MG63 (cell line): ENCODE measurements around the gene TMEM80. TPM values are rescaled to one million over a fixed set of nuclear protein-coding genes. Genes with fewer than 3 reads are reported as not detected.
A peak's percentile ranks its signal among the peaks of the same experiment; 100 is the strongest.
"Not testable (repeated sequence)": the region's sequence is repeated elsewhere in the genome, so short reads cannot be mapped to it uniquely, and the experiment has no call there.

Experiments used
- DNase-seq: peaks from one replicate; pipeline ENCODE4 v3.0.0-alpha.2; 2020
- H3K27me3 ChIP-seq: fragments of 250-450 bp; sonication (Bioruptor Pico); 2 replicates; pipeline ENCODE4 v1.5.1; 2020; ENCODE audit warnings: mild to moderate bottlenecking, moderate library complexity
- H3K36me3 ChIP-seq: fragments of 250-450 bp; sonication (Bioruptor Pico); 2 replicates; pipeline ENCODE4 v1.5.1; 2020; ENCODE audit warnings: mild to moderate bottlenecking, moderate library complexity
- H3K4me3 ChIP-seq: fragments of 250-450 bp; sonication (Bioruptor Pico); 2 replicates; pipeline ENCODE4 v1.5.1; 2020; ENCODE audit warnings: mild to moderate bottlenecking, moderate library complexity
- H3K9me3 ChIP-seq: fragments of 250-450 bp; sonication (Bioruptor Pico); 2 replicates; pipeline ENCODE4 v1.5.1; 2020; ENCODE audit warnings: mild to moderate bottlenecking, moderate library complexity
- total RNA-seq: library from RNA; depleted of rRNA; stranded (reverse); fragments of >200 nt; shearing (Covaris generic); gene quantifications from 2 replicates; pipeline ENCODE4 v1.2.3, GENCODE V29; 2014; ENCODE audit warnings: low replicate concordance; rRNA removed

Gene TMEM80
- 32.4 and 98.7 TPM in 2 replicates for total RNA-seq

GRCh38 chr11:695538-696248 lies at the start of gene TMEM80:
TSS of gene TMEM80 (plus strand) at chr11:695816. CDS start at chr11:695828, 12 bp downstream.
- DNase-seq, result peak; percentile 97

GRCh38 chr11:646214-646613 lies 49.4 kb upstream of the TMEM80 start:
- Histone ChIP-seq H3K4me3 (no peak overlapping the region), H3K36me3 (peaks cover 60% of the 10 kb centered on the region), H3K27me3 (no peaks in the 10 kb centered on the region), H3K9me3 (no peaks in the 10 kb centered on the region)
- no peak for DNase-seq

More at GRCh38 chr11:695538-696248, at the start of gene TMEM80:
- peaks cover 31% of the 10 kb centered on the region for H3K36me3 ChIP-seq
- H3K27me3 ChIP-seq, result no peaks in the 10 kb centered on the region
- H3K4me3 ChIP-seq, result peak within 1 kb of the TSS; percentile 85
- no peaks in the 10 kb centered on the region for H3K9me3 ChIP-seq

- H3K27me3 ChIP-seq, DNase-seq, H3K9me3 ChIP-seq, H3K4me3 ChIP-seq: not testable (repeated sequence)
- peaks cover 54% of the 10 kb centered on the region for H3K36me3 ChIP-seq
Observed at GRCh38 chr11:647672-648158, 47.9 kb upstream of the TMEM80 start.

GRCh38 chr11:650482-650881 lies 45.1 kb upstream of the TMEM80 start:
- H3K27me3 ChIP-seq, result no peaks in the 10 kb centered on the region
- peaks cover 48% of the 10 kb centered on the region for H3K36me3 ChIP-seq
- H3K9me3 ChIP-seq, result no peaks in the 10 kb centered on the region
- no peak overlapping the region for H3K4me3 ChIP-seq
- peak; percentile 64 for DNase-seq

- not testable (repeated sequence) for DNase-seq, H3K4me3 ChIP-seq, H3K9me3 ChIP-seq, H3K27me3 ChIP-seq
- H3K36me3 ChIP-seq, result peaks cover 46% of the 10 kb centered on the region
Observed at GRCh38 chr11:653136-653535, 42.5 kb upstream of the TMEM80 start.

- Histone ChIP-seq H3K9me3 (no peaks in the 10 kb centered on the region), H3K36me3 (peaks cover 46% of the 10 kb centered on the region), H3K4me3 (no peak overlapping the region), H3K27me3 (no peaks in the 10 kb centered on the region)
- no peak for DNase-seq
Observed at GRCh38 chr11:653837-654236, 41.8 kb upstream of the TMEM80 start.

- not testable (repeated sequence) for DNase-seq, H3K9me3 ChIP-seq, H3K27me3 ChIP-seq, H3K4me3 ChIP-seq
- H3K36me3 ChIP-seq, result peaks cover 49% of the 10 kb centered on the region
Observed at GRCh38 chr11:654444-654843, 41.2 kb upstream of the TMEM80 start.

- no peak overlapping the region for H3K4me3 ChIP-seq
- DNase-seq, result no peak
- peaks cover 51% of the 10 kb centered on the region for H3K36me3 ChIP-seq
- no peaks in the 10 kb centered on the region for H3K9me3 ChIP-seq
- no peaks in the 10 kb centered on the region for H3K27me3 ChIP-seq
Observed at GRCh38 chr11:655036-655726, 40.4 kb upstream of the TMEM80 start.

- Histone ChIP-seq H3K27me3 (no peaks in the 10 kb centered on the region), H3K9me3 (no peaks in the 10 kb centered on the region), H3K4me3 (no peak overlapping the region), H3K36me3 (peaks cover 48% of the 10 kb centered on the region)
- no peak for DNase-seq
Observed at GRCh38 chr11:656426-656825, 39.2 kb upstream of the TMEM80 start.

DNA sequence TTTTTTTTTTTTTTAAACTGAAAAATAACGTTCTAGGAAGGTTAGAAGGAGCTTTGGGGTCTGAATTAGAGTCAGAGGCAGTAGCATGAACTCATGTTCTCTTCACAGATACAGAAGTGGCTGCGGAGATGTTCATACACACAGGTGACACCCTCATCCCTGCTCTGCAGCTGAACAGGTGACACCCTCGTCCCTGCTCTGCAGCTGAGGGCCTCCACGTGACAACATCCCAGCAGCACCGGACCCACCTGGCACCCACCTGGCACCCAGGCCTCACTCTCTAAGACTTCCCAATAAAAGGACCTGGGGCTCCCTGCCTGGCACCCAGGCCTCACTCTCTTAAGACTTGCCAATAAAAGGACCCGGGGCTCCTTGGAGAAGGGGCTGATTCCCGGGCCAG lies 38.8 kb upstream of the TMEM80 start:
- no peak for DNase-seq
- peaks cover 48% of the 10 kb centered on the region for H3K36me3 ChIP-seq
- no peak overlapping the region for H3K4me3 ChIP-seq

DNA sequence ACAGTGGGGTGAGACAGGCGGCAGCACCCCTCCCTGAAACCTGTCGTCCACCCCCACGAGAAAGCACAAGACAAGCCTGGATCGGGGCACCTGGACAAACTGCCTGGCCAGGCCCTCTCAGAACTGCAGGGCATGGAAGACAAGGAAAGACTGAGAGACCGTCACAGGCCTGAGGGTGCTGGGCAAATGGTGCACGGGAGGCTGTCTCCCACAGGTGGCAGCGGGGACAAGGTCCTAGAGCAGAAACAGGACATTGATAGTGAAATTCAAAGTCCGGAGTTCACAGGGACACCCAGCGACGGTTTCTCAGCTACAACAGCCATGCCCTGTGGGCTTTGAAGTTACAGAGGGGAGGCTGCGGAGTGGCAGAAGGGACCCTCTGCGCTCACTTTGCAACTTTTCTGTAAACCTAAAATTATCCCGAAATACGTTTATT lies 37.9 kb upstream of the TMEM80 start:
- Histone ChIP-seq H3K36me3 (peaks cover 57% of the 10 kb centered on the region), H3K4me3 (no peak overlapping the region), H3K27me3 (no peaks in the 10 kb centered on the region), H3K9me3 (no peaks in the 10 kb centered on the region)
- DNase-seq, result no peak

More for the DNA sequence above, 38.8 kb upstream of the TMEM80 start:
- H3K27me3 ChIP-seq, result no peaks in the 10 kb centered on the region
- H3K9me3 ChIP-seq, result no peaks in the 10 kb centered on the region

DNA sequence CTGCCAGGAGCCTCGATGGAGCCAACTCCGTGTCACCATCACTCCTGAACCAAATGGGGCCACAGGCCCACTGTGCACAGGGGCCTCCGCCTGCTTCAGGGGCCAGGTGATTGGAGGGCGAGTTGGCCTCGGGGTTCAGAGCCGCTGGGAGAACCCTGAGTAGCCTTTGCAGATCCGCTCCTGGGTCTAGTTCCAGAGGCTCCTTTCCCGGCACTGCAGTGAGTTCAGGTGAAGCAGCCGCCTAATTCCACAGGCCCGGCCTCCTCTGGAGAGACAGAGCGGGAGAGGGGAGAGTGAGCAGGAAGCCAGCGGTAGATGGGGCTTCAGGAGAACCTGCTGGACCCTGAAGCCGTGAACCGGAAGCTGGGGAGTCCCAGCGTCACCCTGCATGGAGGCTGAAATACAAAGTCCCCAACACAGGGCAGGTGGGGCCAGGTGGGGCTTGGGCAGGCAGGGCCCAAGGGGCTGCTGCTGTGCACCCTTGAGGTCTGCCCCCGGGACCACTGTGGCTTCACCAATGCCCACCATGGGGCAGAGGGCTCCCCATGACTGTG lies 36.0 kb upstream of the TMEM80 start:
- Histone ChIP-seq H3K4me3 (no peak overlapping the region), H3K9me3 (no peaks in the 10 kb centered on the region), H3K36me3 (peaks cover 67% of the 10 kb centered on the region), H3K27me3 (no peaks in the 10 kb centered on the region)
- DNase-seq, result no peak

- DNase-seq, result no peak
- H3K36me3 ChIP-seq, result peaks cover 63% of the 10 kb centered on the region
- H3K9me3 ChIP-seq, result no peaks in the 10 kb centered on the region
- H3K27me3 ChIP-seq, result no peaks in the 10 kb centered on the region
- H3K4me3 ChIP-seq, result no peak overlapping the region
Observed at GRCh38 chr11:660281-660680, 35.3 kb upstream of the TMEM80 start.

GRCh38 chr11:660681-661444 lies 34.8 kb upstream of the TMEM80 start:
- no peaks in the 10 kb centered on the region for H3K27me3 ChIP-seq
- DNase-seq, result no peak

GRCh38 chr11:662689-663274 lies 32.8 kb upstream of the TMEM80 start:
- peaks cover 67% of the 10 kb centered on the region for H3K36me3 ChIP-seq
- H3K9me3 ChIP-seq, result no peaks in the 10 kb centered on the region
- DNase-seq, result peak; percentile 68
- H3K4me3 ChIP-seq, result no peak overlapping the region
- no peaks in the 10 kb centered on the region for H3K27me3 ChIP-seq

More at GRCh38 chr11:660681-661444, 34.8 kb upstream of the TMEM80 start:
- Histone ChIP-seq H3K9me3 (no peaks in the 10 kb centered on the region), H3K36me3 (peaks cover 63% of the 10 kb centered on the region), H3K4me3 (no peak overlapping the region)

DNA sequence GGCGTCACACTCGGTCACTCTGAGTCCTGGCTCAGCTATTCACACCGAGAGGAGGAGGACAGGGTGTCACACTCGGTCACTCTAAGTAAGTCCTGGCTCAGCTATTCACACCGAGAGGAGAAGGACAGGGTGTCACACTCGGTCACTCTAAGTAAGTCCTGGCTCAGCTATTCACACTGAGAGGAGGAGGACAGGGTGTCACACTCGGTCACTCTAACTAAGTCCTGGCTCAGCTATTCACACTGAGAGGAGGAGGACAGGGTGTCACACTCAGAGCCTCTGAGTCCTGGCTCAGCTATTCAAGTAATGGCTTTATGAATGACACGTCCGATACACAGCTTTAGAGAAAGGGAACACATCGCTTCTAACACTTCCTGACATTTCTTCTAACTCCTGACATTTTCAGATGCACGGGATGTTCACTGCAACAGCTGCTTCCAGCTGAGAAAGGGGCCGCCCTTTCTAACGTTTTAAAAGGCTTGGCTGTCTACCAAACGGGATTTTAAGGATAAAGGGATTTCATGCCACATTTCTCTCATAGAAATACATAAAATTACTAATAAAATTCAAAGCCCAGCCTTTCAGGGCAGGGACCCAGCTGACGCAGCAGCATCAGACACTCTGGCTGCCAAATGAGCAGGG lies 30.4 kb upstream of the TMEM80 start:
- peak; percentile 62 for DNase-seq
- no peaks in the 10 kb centered on the region for H3K27me3 ChIP-seq
- H3K4me3 ChIP-seq, result no peak overlapping the region
- H3K9me3 ChIP-seq, result no peaks in the 10 kb centered on the region
- peaks cover 55% of the 10 kb centered on the region for H3K36me3 ChIP-seq
